ENCODE results near the gene PFDN6. TPM values are rescaled to one million over a fixed set of nuclear protein-coding genes. Genes with fewer than 3 reads are reported as not detected.
A peak's percentile ranks its signal among the peaks of the same experiment; 100 is the strongest.

The PFDN6 gene
- total RNA-seq, 1 experiment from 2014 or later = 153 TPM

DNA sequence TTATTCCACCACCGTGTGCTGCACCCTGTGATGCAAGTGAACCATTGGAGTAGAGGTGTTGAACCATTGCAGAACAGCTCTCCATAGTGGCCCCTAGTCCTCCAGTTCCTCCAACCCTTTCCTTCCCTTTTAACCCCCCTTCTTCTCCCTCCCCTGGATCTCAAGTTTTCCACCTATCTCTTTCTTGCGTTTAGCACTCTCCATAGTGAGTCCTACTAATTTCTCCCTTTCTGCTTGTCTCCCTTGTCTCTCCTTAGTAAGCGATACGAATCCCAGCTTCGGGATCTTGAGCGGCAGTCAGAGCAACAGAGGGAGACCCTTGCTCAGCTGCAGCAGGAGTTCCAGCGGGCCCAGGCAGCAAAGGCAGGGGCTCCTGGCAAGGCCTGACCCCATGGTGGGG is 1.1 kb downstream of the PFDN6 start:
- ATAC-seq (no peak), DNase-seq (no peak)
- peak overlapping the region; percentile 98 for H3K4me2 ChIP-seq (ENCODE audit: low read length)
- no peak overlapping the region for H2AFZ ChIP-seq (ENCODE audit: low read length)
- no peak overlapping the region for H3K27ac ChIP-seq (ENCODE audit: low read length)
- peaks cover 52% of the 10 kb centered on the region for H3K79me2 ChIP-seq (ENCODE audit: low read length)
- no peaks in the 10 kb centered on the region for H3K9me3 ChIP-seq (ENCODE audit: low read length)
- H3K9ac ChIP-seq (ENCODE audit: low read length) = peak overlapping the region; percentile 91
- H3K4me1 ChIP-seq (ENCODE audit: insufficient read depth, low read length) = peaks cover 17% of the 10 kb centered on the region
- H3K4me3 ChIP-seq (ENCODE audit: low read length) = peak overlapping the region; percentile 97
- H3K9me2 ChIP-seq (replicated peaks; ENCODE audit: low read length) = no peaks in the 10 kb centered on the region
- no peaks in the 10 kb centered on the region for H4K20me1 ChIP-seq (ENCODE audit: low read length)
- no peaks in the 10 kb centered on the region for H3K27me3 ChIP-seq (ENCODE audit: low read length)
- ChIA-PET CTCF (no interaction called here), POLR2A (ENCODE audit: unreplicated experiment) (no interaction called here)
- TF ChIP-seq CTCF (conservative IDR thresholded peaks at IDR 0.05; ENCODE audit: low read depth, low read length) (no peak), EZH2 (IDR thresholded peaks at IDR 0.05; ENCODE audit: low read length, unreplicated experiment) (no peak), EZH2phosphoT487 (IDR thresholded peaks at IDR 0.05; ENCODE audit: borderline replicate concordance, low read length) (no peak)
- peaks cover 34% of the 10 kb centered on the region; the same call in 1 of the 2 replicates for H3K36me3 ChIP-seq (ENCODE audit: low read depth, low read length)
- intact Hi-C loops (cut with micrococcal nuclease) = no loop called here
- no TSS peak for BruUV-seq (replicated peaks)
- no peaks in the 10 kb centered on the region for H3F3A ChIP-seq (ENCODE audit: low read length, unreplicated experiment)

- Histone ChIP-seq H2AFZ (ENCODE audit: low read length) (no peak overlapping the region), H3K4me2 (ENCODE audit: low read length) (no peak overlapping the region), H3K79me2 (ENCODE audit: low read length) (peaks cover 42% of the 10 kb centered on the region), H4K20me1 (ENCODE audit: low read length) (no peaks in the 10 kb centered on the region), H3K4me1 (ENCODE audit: insufficient read depth, low read length) (peaks cover 18% of the 10 kb centered on the region), H3K9ac (ENCODE audit: low read length) (no peak overlapping the region), H3K9me3 (ENCODE audit: low read length) (no peaks in the 10 kb centered on the region), H3K9me2 (replicated peaks; ENCODE audit: low read length) (no peaks in the 10 kb centered on the region), H3K27ac (ENCODE audit: low read length) (no peak overlapping the region), H3K27me3 (ENCODE audit: low read length) (no peaks in the 10 kb centered on the region), H3K4me3 (ENCODE audit: low read length) (no peak overlapping the region), H3K36me3 (ENCODE audit: low read depth, low read length) (peaks cover 16% of the 10 kb centered on the region; the same call in 1 of the 2 replicates), H3F3A (ENCODE audit: low read length, unreplicated experiment) (no peaks in the 10 kb centered on the region)
- no peak for TF ChIP-seq CTCF (conservative IDR thresholded peaks at IDR 0.05; ENCODE audit: low read depth, low read length)
- no peak for TF ChIP-seq EZH2 (IDR thresholded peaks at IDR 0.05; ENCODE audit: low read length, unreplicated experiment)
- TF ChIP-seq EZH2phosphoT487 (IDR thresholded peaks at IDR 0.05; ENCODE audit: borderline replicate concordance, low read length) = no peak
- BruUV-seq (replicated peaks) = no TSS peak
- POLR2A ChIA-PET (ENCODE audit: unreplicated experiment) = no interaction called here
- intact Hi-C loops (cut with micrococcal nuclease) = no loop called here
- DNase-seq (no peak), ATAC-seq (no peak)
- CTCF ChIA-PET = no interaction called here
These were observed 3.7 kb downstream of the PFDN6 start for GRCh38 chr6:33292996-33293682.

GRCh38 chr6:33294086-33294823 is 4.9 kb downstream of the PFDN6 start:
- Histone ChIP-seq H4K20me1 (ENCODE audit: low read length) (no peaks in the 10 kb centered on the region), H3K27ac (ENCODE audit: low read length) (no peak overlapping the region), H3K4me2 (ENCODE audit: low read length) (no peak overlapping the region), H3K79me2 (ENCODE audit: low read length) (peaks cover 34% of the 10 kb centered on the region), H3K4me1 (ENCODE audit: insufficient read depth, low read length) (peaks cover 16% of the 10 kb centered on the region), H3K9me3 (ENCODE audit: low read length) (no peaks in the 10 kb centered on the region), H3K9ac (ENCODE audit: low read length) (no peak overlapping the region), H3K9me2 (replicated peaks; ENCODE audit: low read length) (no peaks in the 10 kb centered on the region), H3F3A (ENCODE audit: low read length, unreplicated experiment) (no peaks in the 10 kb centered on the region), H3K36me3 (ENCODE audit: low read depth, low read length) (peaks cover 16% of the 10 kb centered on the region; the same call in 1 of the 2 replicates), H2AFZ (ENCODE audit: low read length) (no peak overlapping the region), H3K27me3 (ENCODE audit: low read length) (no peaks in the 10 kb centered on the region), H3K4me3 (ENCODE audit: low read length) (no peak overlapping the region)
- DNase-seq (no peak), ATAC-seq (no peak)
- intact Hi-C loops (cut with micrococcal nuclease) = no loop called here
- ChIA-PET POLR2A (ENCODE audit: unreplicated experiment) (no interaction called here), CTCF (no interaction called here)
- TF ChIP-seq EZH2 (IDR thresholded peaks at IDR 0.05; ENCODE audit: low read length, unreplicated experiment) (no peak), EZH2phosphoT487 (IDR thresholded peaks at IDR 0.05; ENCODE audit: borderline replicate concordance, low read length) (no peak), CTCF (conservative IDR thresholded peaks at IDR 0.05; ENCODE audit: low read depth, low read length) (no peak)
- BruUV-seq (replicated peaks) = no TSS peak
